ENCODE results near the gene NINJ2.

DNA sequence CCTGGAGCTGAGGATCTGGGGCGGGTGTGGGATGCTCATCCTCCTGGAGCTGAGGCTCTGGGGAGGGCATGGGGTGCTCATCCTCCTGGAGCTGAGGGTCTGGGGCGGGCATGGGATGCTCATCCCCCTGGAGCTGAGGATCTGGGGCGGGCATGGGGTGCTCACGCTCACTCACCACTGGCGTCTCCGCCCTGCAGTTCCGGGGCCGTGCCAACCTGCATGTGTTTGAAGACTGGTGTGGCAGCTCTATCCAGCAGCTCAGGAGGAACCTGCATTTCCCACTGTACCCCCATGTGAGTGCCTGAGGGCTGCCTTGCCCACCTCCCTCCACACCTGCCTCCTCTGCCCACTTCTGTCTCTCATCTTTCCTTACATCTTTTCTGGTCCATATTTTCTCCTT lies 119.1 kb downstream of the NINJ2 start:
- TF ChIP-seq, protein P1, sequence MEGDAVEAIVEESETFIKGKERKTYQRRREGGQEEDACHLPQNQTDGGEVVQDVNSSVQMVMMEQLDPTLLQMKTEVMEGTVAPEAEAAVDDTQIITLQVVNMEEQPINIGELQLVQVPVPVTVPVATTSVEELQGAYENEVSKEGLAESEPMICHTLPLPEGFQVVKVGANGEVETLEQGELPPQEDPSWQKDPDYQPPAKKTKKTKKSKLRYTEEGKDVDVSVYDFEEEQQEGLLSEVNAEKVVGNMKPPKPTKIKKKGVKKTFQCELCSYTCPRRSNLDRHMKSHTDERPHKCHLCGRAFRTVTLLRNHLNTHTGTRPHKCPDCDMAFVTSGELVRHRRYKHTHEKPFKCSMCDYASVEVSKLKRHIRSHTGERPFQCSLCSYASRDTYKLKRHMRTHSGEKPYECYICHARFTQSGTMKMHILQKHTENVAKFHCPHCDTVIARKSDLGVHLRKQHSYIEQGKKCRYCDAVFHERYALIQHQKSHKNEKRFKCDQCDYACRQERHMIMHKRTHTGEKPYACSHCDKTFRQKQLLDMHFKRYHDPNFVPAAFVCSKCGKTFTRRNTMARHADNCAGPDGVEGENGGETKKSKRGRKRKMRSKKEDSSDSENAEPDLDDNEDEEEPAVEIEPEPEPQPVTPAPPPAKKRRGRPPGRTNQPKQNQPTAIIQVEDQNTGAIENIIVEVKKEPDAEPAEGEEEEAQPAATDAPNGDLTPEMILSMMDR (IDR thresholded peaks at IDR 0.05) = no peak
- no peak for TF ChIP-seq POLR2A (IDR thresholded peaks at IDR 0.05)
